Measurements from ENCODE around the gene ACTN1.
"Not testable (repeated sequence)": the region's sequence is repeated elsewhere in the genome, so short reads cannot be mapped to it uniquely, and the experiment has no call there.

Gene ACTN1

GRCh38 chr14:68979021-68979721 is at the start of gene ACTN1:
Gene ACTN1, minus strand, starts transcription at chr14:68979302. Its CDS starts 246 bp downstream, at chr14:68979056.
- DNase-seq (ENCODE audit: low read depth): peak; percentile 99

GRCh38 chr14:69027242-69027913 is 48.3 kb upstream of the ACTN1 start:
- no peak for DNase-seq (ENCODE audit: low read depth)

- no peak for DNase-seq (ENCODE audit: low read depth)
These were observed 43.9 kb upstream of the ACTN1 start for GRCh38 chr14:69023035-69023434.

- DNase-seq (ENCODE audit: low read depth): not testable (repeated sequence)
These were observed 43.0 kb upstream of the ACTN1 start for GRCh38 chr14:69022093-69022492.

GRCh38 chr14:69017706-69018105 is 38.6 kb upstream of the ACTN1 start:
- no peak for DNase-seq (ENCODE audit: low read depth)

- no peak for DNase-seq (ENCODE audit: low read depth)
These were observed 35.7 kb upstream of the ACTN1 start for GRCh38 chr14:69014829-69015259.

- DNase-seq (ENCODE audit: low read depth): peak; percentile 60
These were observed 35.1 kb upstream of the ACTN1 start for GRCh38 chr14:69013943-69014782.

- DNase-seq (ENCODE audit: low read depth): peak; percentile 22
These were observed 33.3 kb upstream of the ACTN1 start for GRCh38 chr14:69012256-69012953.

- DNase-seq (ENCODE audit: low read depth): no peak
These were observed 31.5 kb upstream of the ACTN1 start for GRCh38 chr14:69010648-69011047.

- DNase-seq (ENCODE audit: low read depth): no peak
These were observed 29.4 kb upstream of the ACTN1 start for GRCh38 chr14:69008421-69008884.

- DNase-seq (ENCODE audit: low read depth): no peak
These were observed 27.2 kb upstream of the ACTN1 start for GRCh38 chr14:69006346-69006745.

GRCh38 chr14:69005432-69006148 is 26.5 kb upstream of the ACTN1 start:
- peak; percentile 89 for DNase-seq (ENCODE audit: low read depth)

GRCh38 chr14:69004731-69005431 is 25.8 kb upstream of the ACTN1 start:
- no peak for DNase-seq (ENCODE audit: low read depth)

GRCh38 chr14:69003626-69004025 is 24.5 kb upstream of the ACTN1 start:
- DNase-seq (ENCODE audit: low read depth): no peak

- DNase-seq (ENCODE audit: low read depth): no peak
These were observed 23.0 kb upstream of the ACTN1 start for GRCh38 chr14:69002069-69002468.

GRCh38 chr14:69001375-69001774 is 22.3 kb upstream of the ACTN1 start:
- no peak for DNase-seq (ENCODE audit: low read depth)

- no peak for DNase-seq (ENCODE audit: low read depth)
These were observed 19.0 kb upstream of the ACTN1 start for GRCh38 chr14:68998062-68998461.

GRCh38 chr14:68995731-68996130 is 16.6 kb upstream of the ACTN1 start:
- no peak for DNase-seq (ENCODE audit: low read depth)

- no peak for DNase-seq (ENCODE audit: low read depth)
These were observed 15.0 kb upstream of the ACTN1 start for GRCh38 chr14:68994056-68994455.

GRCh38 chr14:68987653-68988036 is 8.5 kb upstream of the ACTN1 start:
- no peak for DNase-seq (ENCODE audit: low read depth)
